Midbrain (tissue), 1 donor: ENCODE data around the gene SYNC.

Experiments
- DNase-seq: peaks from one replicate; lab custom pipeline; 2025; lab: John Stamatoyannopoulos, UW

The SYNC gene

GRCh38 chr1:32702599-32703478 is at the start of gene SYNC:
Gene SYNC (minus strand): TSS chr1:32702770. CDS start chr1:32702660, 110 bp downstream.
- DNase-seq = peak; percentile 11

- DNase-seq = no peak
Observed at GRCh38 chr1:32749771-32750170, 47.2 kb upstream of the SYNC start.

- DNase-seq = no peak
Observed at GRCh38 chr1:32749332-32749731, 46.8 kb upstream of the SYNC start.

GRCh38 chr1:32748926-32749325 is 46.4 kb upstream of the SYNC start:
- no peak for DNase-seq

- no peak for DNase-seq
Observed at GRCh38 chr1:32748348-32748747, 45.8 kb upstream of the SYNC start.

GRCh38 chr1:32746130-32746529 is 43.6 kb upstream of the SYNC start:
- no peak for DNase-seq

GRCh38 chr1:32744071-32744425 is 41.5 kb upstream of the SYNC start:
- no peak for DNase-seq

- DNase-seq = no peak
Observed at GRCh38 chr1:32743380-32744070, 41.0 kb upstream of the SYNC start.

GRCh38 chr1:32742956-32743355 is 40.4 kb upstream of the SYNC start:
- DNase-seq = no peak

GRCh38 chr1:32742199-32742947 is 39.8 kb upstream of the SYNC start:
- no peak for DNase-seq

GRCh38 chr1:32741413-32742198 is 39.0 kb upstream of the SYNC start:
- no peak for DNase-seq

GRCh38 chr1:32741059-32741412 is 38.5 kb upstream of the SYNC start:
- no peak for DNase-seq

- DNase-seq = no peak
Observed at GRCh38 chr1:32736812-32737791, 34.5 kb upstream of the SYNC start.

- no peak for DNase-seq
Observed at GRCh38 chr1:32733582-32734321, 31.2 kb upstream of the SYNC start.

- DNase-seq = no peak
Observed at GRCh38 chr1:32729254-32730046, 26.9 kb upstream of the SYNC start.

GRCh38 chr1:32728413-32729077 is 26.0 kb upstream of the SYNC start:
- DNase-seq = no peak

GRCh38 chr1:32727876-32728275 is 25.3 kb upstream of the SYNC start:
- DNase-seq = no peak

- DNase-seq = no peak
Observed at GRCh38 chr1:32725615-32725982, 23.0 kb upstream of the SYNC start.
